ENCODE results near the gene TLK1.

Gene TLK1

DNA sequence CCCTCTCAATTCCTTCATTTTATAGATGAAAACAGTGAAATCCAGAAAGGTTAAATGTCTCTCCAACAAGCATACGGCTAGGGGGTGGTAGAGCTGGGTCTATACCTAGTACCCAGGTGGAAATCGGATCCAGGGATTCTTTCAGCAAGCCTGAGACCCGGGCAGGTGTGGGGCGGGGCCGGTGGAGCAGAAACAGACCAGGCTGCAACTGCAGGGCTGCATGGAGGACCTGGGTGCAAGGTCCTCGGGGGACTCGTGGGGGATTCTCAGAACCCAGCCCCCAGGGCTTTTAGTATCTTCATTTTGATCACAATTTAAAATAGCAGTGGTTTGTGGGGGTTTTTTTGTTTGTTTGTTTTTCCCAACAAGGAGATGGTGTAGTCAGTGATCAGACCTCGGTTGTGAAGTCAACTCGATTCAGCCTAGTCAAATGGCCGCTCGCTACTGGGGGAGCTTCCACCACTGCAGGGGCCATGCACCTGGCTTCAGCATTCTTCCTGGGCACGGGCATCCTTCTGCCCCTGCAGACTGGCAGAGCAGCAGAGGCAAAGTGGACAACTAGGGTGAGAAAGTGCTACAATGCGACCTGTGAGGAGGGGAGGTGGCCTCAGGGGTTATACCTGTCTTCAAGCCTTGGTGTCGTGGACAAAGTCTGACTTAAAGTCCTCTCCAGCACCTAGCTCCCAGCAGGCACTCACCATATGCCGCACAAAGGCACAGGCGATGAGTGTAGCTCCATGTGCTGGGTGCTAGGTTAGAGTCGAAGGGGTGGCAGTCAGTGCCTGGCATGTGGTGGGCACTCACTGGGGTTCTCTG, 185.4 kb downstream of the TLK1 start:
- DNase-seq (ENCODE audit: low read depth): no peak
- no peak overlapping the region for H3K4me3 ChIP-seq (ENCODE audit: low read depth, low read length)
- TF ChIP-seq, protein P1, sequence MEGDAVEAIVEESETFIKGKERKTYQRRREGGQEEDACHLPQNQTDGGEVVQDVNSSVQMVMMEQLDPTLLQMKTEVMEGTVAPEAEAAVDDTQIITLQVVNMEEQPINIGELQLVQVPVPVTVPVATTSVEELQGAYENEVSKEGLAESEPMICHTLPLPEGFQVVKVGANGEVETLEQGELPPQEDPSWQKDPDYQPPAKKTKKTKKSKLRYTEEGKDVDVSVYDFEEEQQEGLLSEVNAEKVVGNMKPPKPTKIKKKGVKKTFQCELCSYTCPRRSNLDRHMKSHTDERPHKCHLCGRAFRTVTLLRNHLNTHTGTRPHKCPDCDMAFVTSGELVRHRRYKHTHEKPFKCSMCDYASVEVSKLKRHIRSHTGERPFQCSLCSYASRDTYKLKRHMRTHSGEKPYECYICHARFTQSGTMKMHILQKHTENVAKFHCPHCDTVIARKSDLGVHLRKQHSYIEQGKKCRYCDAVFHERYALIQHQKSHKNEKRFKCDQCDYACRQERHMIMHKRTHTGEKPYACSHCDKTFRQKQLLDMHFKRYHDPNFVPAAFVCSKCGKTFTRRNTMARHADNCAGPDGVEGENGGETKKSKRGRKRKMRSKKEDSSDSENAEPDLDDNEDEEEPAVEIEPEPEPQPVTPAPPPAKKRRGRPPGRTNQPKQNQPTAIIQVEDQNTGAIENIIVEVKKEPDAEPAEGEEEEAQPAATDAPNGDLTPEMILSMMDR (IDR thresholded peaks at IDR 0.05; ENCODE audit: insufficient read depth, low read depth, low read length, missing control alignments): no peak

DNA sequence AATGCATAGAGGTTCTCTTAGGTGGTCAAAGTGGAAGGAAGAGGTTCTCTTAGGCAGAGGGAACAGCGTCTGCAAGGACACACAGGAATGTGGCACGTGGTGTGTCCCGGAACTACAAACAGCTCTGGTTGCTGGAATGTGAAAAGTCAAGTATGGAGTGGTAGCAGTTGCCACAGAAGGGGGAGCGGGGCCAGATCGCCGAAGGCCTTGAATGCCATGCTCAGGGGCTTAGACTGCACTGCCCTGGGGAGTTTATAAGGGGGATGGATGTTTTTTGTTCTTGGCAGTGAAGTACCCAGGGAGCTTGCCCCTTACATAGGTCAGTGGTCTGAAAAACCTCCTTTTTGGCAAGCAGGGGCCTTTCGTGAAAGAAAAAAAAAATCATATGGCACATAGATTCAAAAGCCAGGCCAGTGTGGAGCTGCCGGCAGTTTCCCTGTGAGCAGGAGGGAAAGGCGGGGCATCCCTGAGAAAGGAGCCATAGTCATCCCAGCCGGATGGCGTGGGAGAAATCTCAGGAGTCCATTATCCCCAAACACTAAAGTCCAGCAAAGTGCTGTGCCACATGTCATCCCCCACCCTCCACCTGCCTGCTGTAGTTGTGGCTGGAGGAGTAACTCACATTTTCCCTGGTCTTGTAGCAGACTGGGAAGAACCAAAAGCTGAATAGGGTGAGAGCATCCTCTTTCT, 186.2 kb downstream of the TLK1 start:
- TF ChIP-seq, protein P1 (IDR thresholded peaks at IDR 0.05; ENCODE audit: insufficient read depth, low read depth, low read length, missing control alignments): no peak
- no peak for DNase-seq (ENCODE audit: low read depth)
- peak overlapping the region; percentile 95 for H3K4me3 ChIP-seq (ENCODE audit: low read depth, low read length)

DNA sequence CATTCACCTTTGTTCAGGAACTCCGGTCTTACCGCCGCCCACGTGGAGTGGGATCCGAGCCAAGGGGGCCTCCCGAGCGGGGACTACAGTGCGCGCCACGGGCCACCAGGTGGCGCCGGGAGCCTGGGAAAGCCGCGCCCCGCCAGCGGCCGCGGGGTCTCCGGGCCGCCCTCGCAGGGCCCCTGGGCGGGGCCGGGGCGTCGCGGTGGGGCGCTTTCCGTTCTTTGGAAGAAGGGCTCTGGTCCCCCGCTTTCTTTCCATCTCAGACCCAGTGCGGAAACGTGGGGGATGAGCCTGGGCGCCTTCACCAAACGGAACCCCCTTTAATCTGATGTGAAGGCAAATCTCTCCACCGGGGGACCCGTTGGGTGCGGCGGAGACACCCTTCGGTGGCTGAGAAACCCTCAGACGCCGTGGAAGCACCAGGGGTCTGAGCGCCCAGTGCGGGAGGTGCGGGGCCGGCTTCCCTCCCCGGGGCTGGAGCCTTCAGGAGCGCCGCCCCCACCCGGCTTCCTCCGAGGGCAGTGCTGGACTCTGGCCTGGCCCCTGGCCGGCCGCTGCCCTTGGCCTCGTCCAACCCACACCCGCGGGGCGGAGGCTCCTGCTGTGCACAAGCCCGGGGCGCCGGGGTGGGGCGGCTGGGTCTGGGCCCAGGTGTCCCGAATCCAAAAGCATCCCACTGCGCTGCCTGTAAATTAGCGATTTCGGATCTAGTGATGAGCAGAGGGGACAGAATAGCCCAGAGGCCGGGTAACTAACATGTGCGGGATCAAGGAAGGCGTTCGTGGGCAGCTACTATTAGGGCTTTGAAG, 187.0 kb downstream of the TLK1 start:
- DNase-seq (ENCODE audit: low read depth): peak; percentile 94
- TF ChIP-seq, protein P1 (IDR thresholded peaks at IDR 0.05; ENCODE audit: insufficient read depth, low read depth, low read length, missing control alignments): peak; percentile 88
- H3K4me3 ChIP-seq (ENCODE audit: low read depth, low read length): peak overlapping the region; percentile 95

DNA sequence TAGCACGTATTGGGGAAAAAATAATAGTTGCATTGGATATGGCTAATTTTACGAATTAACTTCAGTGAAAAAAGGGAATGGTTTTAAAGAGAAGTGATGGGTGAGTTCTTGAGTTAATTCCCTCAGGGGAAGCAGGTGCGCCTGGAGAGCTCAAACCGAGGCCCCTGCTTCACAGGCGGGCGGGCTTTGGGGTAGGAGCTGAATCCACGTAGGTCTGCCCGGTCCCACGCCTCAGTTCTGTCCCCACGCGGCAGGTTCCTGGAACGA, 187.5 kb downstream of the TLK1 start:
- TF ChIP-seq, protein P1 (IDR thresholded peaks at IDR 0.05; ENCODE audit: insufficient read depth, low read depth, low read length, missing control alignments): no peak
- H3K4me3 ChIP-seq (ENCODE audit: low read depth, low read length): peak overlapping the region; percentile 54
- no peak for DNase-seq (ENCODE audit: low read depth)

DNA sequence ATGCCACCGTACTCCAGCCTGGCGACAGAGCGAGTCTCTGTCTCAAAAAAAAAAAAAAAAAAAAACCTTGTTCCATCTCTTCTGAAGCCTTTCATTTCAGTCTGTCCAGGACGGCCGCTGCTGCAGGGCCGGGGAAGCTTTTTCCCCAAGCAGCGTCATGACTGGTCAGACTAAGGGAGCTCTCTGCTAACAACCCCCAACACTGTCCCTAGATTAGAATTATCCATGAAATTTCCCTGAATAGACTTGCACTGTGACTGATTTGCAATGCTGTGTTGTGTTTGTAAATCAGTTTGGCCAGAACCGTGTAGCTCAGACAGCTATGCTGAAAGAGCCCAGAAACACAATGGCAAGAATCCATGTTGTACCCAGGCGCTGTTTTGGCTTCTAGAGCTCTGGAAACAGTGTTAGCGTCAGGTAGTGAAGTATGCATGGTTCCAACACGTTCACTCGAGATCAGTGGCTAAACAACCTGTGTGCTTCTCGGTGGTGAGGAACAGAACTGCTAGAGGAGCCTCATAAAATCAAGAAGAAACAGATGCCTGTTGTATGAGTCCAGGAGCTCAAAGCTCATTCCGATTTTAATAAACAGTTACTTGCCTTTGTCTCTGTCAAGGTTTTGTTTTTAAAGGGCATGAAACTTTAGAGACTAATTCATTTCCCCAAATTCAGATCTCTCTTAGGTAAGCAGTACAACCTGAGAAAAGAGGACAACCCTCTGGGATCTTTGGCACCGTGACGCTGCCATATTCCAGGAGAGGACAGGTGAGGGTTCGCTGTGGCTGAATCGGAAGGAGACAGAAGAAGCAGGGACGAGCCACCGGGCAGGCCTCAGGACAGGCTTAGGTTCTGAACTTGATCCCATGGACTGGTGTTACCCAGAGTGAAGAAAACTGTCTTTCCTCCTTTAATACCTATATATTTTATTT, 188.1 kb downstream of the TLK1 start:
- H3K4me3 ChIP-seq (ENCODE audit: low read depth, low read length): peak overlapping the region; percentile 54
- no peak for DNase-seq (ENCODE audit: low read depth)

More for the DNA sequence above, 188.1 kb downstream of the TLK1 start:
- TF ChIP-seq, protein P1 (IDR thresholded peaks at IDR 0.05; ENCODE audit: insufficient read depth, low read depth, low read length, missing control alignments): no peak
